Prostate gland (tissue), 2 donors: ENCODE results near the gene EML4.

ENCODE experiments used
- CTCF ChIP-seq, 4 experiments: fragments of 200-600 bp in 2 of 4; fragments of 450-650 bp in 2 of 4; sonication (generic) in 2 of 4; IDR thresholded peaks; 1 replicate in 3 of 4; 2 replicates in 1 of 4; pipeline ENCODE4 v1.5.1; 2016 to 2019; ENCODE audit warnings: antibody characterized with exemption in 4 of 4, mild to moderate bottlenecking in 2 of 4, moderate library complexity in 2 of 4
- POLR2A ChIP-seq: fragments of 450-650 bp; IDR thresholded peaks from one replicate; pipeline ENCODE4 v1.6.1; 2016; ENCODE audit warnings: antibody characterized with exemption, mild to moderate bottlenecking
- POLR2AphosphoS5 ChIP-seq: sonication (generic); formaldehyde crosslinking; IDR thresholded peaks from one replicate; pipeline ENCODE4 v1.6.1; 2017; ENCODE audit warnings: antibody characterized with exemption

GRCh38 chr2:42316910-42317309, 147.8 kb downstream of the EML4 start:
- TF ChIP-seq CTCF (IDR thresholded peaks at IDR 0.05) (no peak), POLR2A (no peak), POLR2AphosphoS5 (no peak)
